Hematopoietic multipotent progenitor cell treated with erythropoietin and hydrocortisone succinate and interleukin-3 and kit ligand, for 15 days (in vitro differentiated cells): Measurements from ENCODE around the gene MRPL41.
"Not testable (repeated sequence)": the region's sequence is repeated elsewhere in the genome, so short reads cannot be mapped to it uniquely, and the experiment has no call there.

ENCODE experiments used
- DNase-seq: peaks from one replicate; pipeline ENCODE4 v3.0.0-alpha.2; 2015; ENCODE audit warnings: low spot score

The MRPL41 gene

GRCh38 chr9:137583957-137584356 lies 32.3 kb downstream of the MRPL41 start:
- no peak for DNase-seq

GRCh38 chr9:137586854-137587253 lies 35.2 kb downstream of the MRPL41 start:
- DNase-seq: no peak

GRCh38 chr9:137588311-137588710 lies 36.6 kb downstream of the MRPL41 start:
- no peak for DNase-seq

GRCh38 chr9:137588891-137589290 lies 37.2 kb downstream of the MRPL41 start:
- DNase-seq: no peak

GRCh38 chr9:137589441-137590122 lies 37.9 kb downstream of the MRPL41 start:
- DNase-seq: no peak

GRCh38 chr9:137590123-137590468 lies 38.4 kb downstream of the MRPL41 start:
- no peak for DNase-seq

- DNase-seq: peak; percentile 91
These were observed 39.0 kb downstream of the MRPL41 start, which contains the start of gene ZMYND19 for GRCh38 chr9:137590469-137591383. ZMYND19 (minus strand) TSS chr9:137590512; CDS start chr9:137590263, 249 bp downstream.

- DNase-seq: no peak
These were observed 41.1 kb downstream of the MRPL41 start for GRCh38 chr9:137592767-137593166.

- no peak for DNase-seq
These were observed 41.5 kb downstream of the MRPL41 start for GRCh38 chr9:137593176-137593575.

GRCh38 chr9:137596577-137596976 lies 44.9 kb downstream of the MRPL41 start:
- not testable (repeated sequence) for DNase-seq

- DNase-seq: no peak
These were observed 47.3 kb downstream of the MRPL41 start for GRCh38 chr9:137598943-137599342.
